Suprapubic skin (tissue), 4 donors: ENCODE data around the gene TMEM256.

Experiments used
- EP300 ChIP-seq: sonication (generic); formaldehyde crosslinking; IDR thresholded peaks from one replicate; pipeline ENCODE4 v1.6.1; 2017; ENCODE audit warnings: antibody characterized with exemption
- POLR2A ChIP-seq, 2 donors: fragments of 450-650 bp; IDR thresholded peaks; one replicate each; pipeline ENCODE4 v1.6.1; 2017; ENCODE audit warnings: antibody characterized with exemption in 2 of 2, mild to moderate bottlenecking in 2 of 2, moderate library complexity in 2 of 2
- POLR2AphosphoS5 ChIP-seq, 3 donors: sonication (generic); formaldehyde crosslinking; IDR thresholded peaks; one replicate each; pipeline ENCODE4 v1.6.1; 2017; ENCODE audit warnings: antibody characterized with exemption in 3 of 3
- TF ChIP-seq, protein P1 (sequence below), 2 donors: fragments of 200-600 bp in 1 of 2; fragments of 450-650 bp in 1 of 2; sonication (generic) in 1 of 2; IDR thresholded peaks; one replicate each; pipeline ENCODE4 v1.5.1; 2016 to 2019; ENCODE audit warnings: antibody characterized with exemption in 2 of 2, mild to moderate bottlenecking in 1 of 2, moderate library complexity in 1 of 2

- TF ChIP-seq, protein P1, sequence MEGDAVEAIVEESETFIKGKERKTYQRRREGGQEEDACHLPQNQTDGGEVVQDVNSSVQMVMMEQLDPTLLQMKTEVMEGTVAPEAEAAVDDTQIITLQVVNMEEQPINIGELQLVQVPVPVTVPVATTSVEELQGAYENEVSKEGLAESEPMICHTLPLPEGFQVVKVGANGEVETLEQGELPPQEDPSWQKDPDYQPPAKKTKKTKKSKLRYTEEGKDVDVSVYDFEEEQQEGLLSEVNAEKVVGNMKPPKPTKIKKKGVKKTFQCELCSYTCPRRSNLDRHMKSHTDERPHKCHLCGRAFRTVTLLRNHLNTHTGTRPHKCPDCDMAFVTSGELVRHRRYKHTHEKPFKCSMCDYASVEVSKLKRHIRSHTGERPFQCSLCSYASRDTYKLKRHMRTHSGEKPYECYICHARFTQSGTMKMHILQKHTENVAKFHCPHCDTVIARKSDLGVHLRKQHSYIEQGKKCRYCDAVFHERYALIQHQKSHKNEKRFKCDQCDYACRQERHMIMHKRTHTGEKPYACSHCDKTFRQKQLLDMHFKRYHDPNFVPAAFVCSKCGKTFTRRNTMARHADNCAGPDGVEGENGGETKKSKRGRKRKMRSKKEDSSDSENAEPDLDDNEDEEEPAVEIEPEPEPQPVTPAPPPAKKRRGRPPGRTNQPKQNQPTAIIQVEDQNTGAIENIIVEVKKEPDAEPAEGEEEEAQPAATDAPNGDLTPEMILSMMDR (IDR thresholded peaks at IDR 0.05), result no peak
- TF ChIP-seq POLR2AphosphoS5 (IDR thresholded peaks at IDR 0.05) (no peak), POLR2A (IDR thresholded peaks at IDR 0.05) (no peak), EP300 (no peak)
These were observed 41.7 kb upstream of the TMEM256 start for GRCh38 chr17:7445619-7445968.
